GM21360 (cell line): ENCODE measurements around the gene PSAT1.

Source experiments
- ATAC-seq: cut with Tn5 transposase; IDR thresholded peaks from one replicate; pipeline ENCODE4 v1.9.1; 2021; ENCODE audit warnings: mild to moderate bottlenecking, moderate library complexity; ENCODE audit not compliant: unreplicated experiment

PSAT1 gene

DNA sequence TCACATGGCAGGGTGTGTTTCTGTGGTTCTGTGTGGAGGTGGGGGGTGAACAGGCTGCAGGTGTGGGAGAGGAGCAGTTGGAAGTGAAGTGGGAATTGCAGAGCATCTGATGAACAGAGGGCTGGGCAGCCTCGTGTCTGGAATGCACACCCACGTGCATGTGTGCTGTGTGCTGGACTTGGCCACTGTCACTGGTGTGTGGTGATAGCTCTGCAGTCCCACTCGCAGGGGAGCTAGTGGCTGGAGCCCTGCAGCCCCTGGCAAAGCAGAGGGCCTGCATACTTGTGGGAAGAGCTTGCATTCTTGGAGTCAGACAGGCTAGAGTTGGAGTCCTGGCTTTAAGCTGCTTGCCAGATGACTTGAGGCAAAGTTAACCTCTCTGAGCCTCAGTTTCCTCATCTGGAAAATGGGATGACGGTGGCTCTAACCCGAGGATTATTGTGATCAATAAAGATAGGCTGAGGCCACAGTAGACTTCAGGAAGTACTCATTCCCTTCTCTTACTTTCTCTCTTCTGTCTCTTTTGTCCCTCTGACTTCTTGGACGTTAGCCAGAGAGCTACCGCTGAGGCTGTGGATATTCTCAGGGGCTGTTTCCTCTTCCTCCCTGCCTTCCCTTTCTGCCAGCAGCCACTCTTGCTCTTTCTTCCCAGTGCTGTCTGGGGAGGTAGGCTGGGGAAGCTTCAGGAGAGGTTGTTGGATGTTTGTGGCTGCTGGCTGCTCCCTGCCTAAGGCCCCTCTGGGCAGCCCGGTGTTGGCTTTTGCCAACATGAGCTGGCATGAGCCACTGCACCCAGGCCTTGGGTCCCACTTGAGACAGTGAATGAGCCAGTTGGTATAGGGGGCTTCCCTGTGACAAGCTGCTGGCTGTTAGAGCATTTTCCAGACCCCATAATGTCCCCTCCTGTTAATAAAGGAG, 18.3 kb downstream of the PSAT1 start:
- no peak for ATAC-seq

DNA sequence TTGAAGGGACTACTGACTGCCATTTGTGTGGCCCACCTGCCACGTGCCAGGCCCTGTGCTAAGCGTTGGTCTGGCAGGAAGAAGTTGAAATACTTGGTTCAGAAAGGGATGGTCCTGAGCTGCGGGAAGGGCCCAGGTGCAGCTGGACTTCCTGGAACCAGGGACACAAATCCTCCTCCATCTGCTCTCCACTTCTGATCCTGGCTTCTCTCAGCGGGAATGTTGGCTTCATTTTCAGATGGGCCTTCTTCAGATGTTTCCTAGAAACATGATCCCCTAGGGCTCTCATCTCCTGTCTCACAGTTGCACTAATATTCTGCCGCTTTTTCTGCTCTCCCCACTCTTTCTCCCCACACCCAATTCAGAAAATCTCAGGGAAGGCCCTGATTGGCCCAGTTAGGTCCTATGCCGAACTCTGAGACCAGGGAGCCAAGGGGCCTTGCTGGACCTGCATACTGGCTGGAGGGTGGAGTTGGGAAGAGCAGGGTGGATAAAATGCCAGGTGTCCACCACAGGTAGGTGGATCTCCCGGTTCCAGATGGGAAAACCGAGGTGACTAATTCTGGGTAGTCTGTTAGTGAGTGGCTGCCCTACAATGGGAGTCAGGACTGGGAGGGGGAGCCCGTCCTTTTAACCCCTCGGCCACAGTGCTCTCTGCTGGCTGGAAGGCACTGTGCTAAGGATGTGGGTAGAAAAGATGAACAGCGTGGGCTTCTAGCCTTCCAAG, 19.4 kb downstream of the PSAT1 start:
- ATAC-seq = no peak

DNA sequence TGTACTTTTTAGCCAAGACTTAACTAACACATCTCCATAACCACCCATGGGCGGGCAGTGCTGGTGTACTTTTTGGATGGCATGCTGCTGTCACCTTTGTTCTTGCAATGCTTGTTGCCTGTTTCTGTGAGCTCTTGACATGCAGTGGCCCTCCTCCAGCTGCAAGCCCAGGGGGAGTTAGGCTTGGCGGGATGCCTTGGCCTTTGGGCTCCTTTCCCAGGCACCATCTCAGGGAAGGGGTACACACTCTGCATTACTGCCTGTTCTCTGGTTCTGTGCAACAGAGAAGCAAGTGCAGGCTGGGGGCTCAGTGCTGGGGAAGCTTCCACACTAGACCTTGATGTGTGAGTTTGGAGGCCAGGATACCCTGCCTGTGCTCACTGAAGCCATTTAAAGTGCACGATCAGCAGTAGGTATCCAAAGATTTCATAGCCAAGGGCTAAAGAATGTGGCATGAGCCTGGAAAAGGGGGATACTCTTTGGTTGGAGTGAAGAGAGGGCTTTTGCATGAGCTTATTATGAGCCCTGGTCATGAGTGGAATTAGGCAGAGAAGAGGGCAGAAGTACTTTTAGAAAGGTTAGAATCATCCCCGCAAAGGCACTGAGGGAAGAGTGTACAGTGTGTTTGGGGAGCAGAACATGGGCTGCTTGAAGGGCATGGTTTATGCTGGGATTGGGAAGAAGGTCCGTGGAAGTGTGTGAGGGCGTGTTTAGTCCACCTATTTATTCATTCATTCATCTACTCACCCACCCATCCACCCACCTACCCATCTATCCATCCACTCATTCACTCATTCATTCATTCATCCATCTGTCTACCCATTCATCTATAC, 22.5 kb downstream of the PSAT1 start:
- ATAC-seq = no peak

DNA sequence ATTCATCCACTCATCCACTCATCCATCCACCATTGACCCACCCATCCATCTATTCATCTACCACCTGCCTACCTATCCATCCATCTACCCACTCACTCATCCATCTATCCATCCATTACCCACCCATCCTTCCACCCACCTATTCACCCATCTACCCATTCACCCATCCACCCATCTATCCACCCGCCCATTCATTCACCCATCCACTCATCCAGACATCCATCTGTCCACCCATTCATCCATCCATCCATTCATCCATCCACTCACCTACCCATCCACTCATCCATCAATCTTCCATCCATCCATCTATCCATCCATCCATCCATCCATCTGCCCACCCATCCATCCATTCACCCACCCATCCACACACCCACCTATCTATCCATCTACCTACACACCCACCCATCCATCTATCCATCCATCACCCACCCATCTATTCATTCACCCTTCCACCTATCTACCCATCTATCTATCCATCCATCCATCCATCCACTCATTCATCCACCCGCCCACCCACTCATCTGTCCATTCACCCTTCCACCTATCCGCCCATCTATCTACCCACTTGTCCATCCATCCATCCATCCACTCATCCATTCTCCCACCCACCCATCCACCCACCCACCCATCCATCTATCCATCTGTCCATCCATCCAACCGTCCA, 23.2 kb downstream of the PSAT1 start:
- ATAC-seq = no peak

DNA sequence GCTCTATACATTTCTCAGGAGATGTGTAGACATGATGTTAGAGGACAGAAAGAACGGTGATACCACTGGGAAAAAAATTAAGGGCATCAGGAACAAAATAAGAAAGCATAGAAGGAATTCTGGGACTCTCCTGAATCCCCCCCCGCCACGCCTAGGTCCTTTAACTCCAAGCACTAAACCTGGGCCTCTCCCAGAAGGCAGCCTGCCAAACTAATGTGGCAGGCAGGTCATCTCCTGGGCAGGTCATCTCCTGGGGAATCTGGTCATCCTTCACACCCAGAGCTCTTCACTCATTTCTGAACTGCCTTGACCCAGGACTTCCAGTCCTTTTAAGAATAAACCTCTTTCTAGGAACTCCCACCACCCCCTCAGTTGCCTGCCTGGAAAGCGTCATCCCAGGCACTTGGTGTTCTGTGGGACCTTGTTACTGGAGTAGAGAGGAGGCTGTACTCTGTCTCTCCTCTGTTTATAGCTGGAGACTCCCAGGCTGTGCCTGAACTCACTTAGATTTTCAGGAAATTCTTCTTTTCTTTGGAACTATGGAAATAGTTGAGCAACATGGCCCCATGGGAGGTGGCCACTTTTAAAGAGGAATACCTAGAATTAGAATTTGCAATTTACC, 24.1 kb downstream of the PSAT1 start:
- ATAC-seq = no peak

DNA sequence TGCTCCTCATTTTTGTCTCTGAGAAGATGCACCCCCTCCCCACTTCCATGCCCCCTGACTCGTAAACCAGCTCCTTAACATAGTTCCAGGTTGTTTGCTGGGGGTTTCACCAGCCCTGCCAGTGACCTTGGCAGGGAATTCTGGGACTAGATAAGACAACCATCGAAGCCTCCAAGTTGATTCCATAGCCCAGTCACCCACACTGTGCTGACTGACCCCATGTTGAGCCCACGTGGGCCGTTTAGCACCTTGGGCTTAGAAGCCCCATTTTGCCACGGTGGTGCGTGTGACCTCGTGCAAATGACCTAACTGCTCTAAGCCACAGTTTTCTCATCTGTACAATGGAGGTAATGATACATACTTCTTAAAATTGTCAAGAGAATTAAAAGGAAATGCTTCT, 24.6 kb downstream of the PSAT1 start:
- no peak for ATAC-seq

DNA sequence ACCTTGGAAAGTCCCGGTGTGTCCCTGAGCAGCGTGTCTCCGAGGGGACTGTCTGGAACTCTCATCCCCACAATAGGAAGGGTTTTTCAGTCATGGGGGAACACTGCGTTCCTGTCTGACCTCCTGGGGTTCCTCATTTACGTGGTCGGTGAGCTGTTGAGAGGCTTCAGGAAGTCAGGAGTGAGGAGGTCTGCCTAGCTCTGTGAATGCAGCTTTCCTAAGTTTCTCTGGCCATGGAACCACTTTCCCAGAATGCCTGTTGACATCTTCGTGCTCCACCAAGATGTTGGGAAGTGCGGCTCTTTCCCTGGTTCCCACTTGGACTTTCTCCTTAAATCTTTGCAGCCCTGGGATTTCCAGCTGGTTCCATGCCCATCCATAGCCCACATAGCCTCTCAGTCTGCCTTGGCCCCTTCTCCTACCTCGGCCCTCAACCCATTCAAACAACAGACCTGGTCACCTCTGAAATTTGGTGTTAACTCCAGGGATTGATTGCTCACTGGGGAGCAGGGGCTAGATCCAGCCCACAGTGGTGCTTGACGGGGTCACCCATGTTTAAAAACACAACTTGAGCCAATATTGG, 27.2 kb downstream of the PSAT1 start:
- no peak for ATAC-seq

DNA sequence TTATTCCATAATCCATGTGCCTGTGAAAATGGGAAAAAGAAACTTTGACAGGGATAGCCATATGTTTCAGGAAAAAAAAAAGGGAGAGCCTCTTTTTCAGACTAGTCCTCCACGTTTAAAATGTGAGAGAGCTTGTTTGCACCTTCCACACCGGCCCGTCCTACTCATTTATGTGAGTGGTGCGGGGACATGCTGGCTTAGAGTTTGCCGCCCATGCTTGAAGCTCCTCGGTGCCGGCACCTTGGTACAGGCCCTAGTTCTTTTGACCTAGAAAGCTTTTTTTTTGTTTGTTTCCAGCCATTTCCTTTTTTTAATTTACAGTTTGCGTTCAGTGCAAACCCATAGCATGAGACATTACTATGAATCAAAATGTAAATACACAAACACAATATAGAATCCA, 27.8 kb downstream of the PSAT1 start:
- ATAC-seq = no peak

DNA sequence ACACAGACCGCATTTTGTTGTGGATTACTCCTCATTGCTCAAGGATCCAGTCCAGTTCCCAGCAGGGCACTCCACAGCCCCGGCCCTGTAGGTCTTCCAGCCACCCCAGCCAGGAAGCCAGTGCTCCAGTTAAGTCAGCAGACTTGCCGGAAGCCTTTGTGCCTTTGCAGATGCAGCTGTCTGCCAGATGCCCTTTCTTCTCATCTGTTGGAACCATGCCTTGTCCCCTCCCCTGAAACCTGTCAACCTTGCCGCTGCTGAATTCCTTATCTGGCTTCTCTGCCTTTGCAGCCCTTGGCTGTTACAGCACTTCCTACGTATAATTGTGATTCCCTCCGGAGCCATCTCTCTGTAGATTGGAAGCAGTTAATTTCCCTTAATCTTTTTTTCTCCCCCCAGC, 28.4 kb downstream of the PSAT1 start:
- no peak for ATAC-seq

DNA sequence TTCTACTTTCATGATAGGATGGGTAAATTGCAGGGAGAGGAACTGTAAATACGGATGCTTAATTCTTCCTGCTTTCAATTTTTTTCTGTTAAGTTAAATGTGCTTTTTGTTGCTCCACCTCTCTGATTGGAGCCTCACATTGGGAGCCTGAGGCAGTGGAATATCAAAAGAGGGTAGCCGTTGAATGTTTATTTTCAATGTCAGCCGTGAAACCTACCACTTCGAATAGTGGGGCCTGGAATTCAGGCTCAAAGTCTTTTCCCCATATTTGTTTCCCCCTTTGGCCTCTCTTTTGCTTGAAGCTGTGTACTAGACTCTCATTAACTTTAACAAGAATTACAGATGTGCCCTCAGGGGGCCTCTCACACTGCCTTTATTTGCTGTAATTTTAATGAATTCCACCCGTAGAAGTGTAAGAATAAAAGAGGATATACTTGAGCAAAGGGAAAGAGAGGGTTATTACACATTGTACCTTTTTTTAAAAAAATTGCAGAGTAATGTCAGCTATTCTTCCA, 29.0 kb downstream of the PSAT1 start:
- no peak for ATAC-seq

DNA sequence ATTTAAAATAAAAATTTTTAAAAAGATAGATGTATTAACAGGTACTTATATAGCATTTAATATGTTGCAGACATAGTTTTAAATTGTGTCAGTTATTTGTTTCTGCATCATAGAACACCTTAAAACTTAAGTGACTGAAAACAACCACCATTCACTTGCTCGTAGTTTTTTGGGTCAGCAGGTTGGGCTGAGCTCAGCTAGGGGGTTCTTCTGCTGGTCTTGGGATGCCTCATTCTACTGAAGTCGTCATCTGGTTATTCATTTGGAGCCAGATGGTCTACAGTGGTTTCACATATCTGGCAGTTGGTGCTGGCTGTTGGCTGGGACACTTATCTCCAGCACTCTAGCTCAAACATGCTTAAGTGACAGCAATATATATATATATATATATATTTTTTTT, 29.6 kb downstream of the PSAT1 start:
- ATAC-seq = no peak

DNA sequence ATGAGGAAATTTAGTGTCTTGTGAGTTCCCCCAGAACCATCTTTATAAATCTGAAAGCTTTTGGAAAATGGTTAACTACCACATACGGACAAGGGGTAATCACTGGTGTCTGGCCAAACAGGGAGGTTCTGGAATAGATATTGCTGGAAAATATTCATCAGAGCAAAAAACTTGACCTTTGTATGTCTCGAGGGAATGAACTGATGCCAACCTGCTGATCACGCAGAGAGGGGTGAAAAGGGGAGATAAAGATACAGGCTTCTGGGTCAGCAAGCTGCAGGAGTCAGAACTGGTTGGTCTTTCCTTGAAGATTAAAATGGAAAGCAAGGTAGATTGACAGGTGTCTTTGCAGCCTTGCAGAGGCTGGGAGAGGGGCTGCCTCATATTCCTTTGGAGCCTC, 35.5 kb downstream of the PSAT1 start:
- ATAC-seq = no peak

DNA sequence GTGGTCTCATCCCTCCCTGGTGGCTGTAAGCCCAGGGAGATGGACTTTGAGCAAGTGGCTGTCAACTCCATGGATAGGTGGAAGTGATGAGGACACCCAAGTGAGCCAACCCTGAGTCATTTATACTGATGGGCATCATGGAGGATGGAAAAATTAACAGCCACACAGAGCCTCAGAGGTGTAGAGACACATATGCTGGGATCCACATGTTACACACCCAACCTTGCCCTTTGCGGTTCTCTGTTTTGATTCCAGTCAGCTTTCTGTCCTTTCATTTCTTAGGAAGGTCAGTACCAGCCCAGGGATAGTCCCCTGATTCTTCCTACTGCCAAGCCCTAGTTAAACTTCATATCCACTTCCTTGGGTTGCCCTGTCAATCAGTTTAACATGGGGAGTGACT, 51.9 kb downstream of the PSAT1 start:
- ATAC-seq = no peak

DNA sequence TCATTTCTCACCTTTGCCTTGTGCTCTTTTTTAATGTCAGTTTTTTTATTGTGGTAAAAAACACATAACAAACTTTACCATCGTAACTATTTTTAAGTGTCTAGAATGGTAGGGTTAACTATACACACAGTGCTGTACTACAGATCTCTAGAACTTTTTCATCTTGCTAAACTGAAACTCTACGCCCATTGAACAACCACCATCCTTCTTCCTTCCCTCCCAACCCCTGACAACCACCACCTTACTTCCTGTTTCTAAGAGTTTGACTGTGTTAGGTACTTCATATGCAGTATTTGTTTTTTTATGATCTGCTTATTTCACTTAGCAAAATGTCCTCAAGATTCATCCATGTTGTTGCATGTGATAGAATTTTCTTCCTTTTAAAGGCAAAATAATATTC, 54.9 kb downstream of the PSAT1 start:
- ATAC-seq = no peak

DNA sequence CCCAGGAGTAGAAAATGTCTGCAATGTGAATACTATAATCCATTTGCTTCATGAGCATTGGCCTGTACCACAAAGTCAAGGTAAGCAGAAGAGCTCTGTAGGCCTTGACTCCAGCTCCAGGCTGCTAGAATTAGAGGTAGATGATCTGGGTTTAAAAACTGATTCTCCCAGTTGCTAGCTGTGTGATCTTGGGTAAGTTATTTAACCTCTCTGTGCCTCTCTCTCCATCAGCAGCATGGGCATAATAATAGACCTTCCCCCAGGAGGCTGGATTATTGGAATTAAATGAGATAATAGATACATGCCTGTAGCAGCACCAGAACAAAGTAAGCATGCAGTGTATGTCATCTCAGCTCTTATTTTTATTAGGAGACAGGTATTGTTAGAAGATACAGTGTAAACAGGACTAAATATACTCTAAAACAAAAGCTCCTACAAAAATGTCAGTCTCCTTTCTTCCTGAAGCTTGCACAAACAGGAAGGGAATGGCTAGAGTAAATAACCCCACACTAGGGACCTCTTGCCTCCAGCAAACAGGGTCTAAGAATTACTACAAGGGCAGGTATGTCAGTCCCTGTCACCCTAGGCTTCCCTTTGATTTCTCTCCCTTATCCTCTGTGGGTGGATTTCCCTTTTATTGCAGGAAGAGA, 57.5 kb downstream of the PSAT1 start:
- no peak for ATAC-seq

DNA sequence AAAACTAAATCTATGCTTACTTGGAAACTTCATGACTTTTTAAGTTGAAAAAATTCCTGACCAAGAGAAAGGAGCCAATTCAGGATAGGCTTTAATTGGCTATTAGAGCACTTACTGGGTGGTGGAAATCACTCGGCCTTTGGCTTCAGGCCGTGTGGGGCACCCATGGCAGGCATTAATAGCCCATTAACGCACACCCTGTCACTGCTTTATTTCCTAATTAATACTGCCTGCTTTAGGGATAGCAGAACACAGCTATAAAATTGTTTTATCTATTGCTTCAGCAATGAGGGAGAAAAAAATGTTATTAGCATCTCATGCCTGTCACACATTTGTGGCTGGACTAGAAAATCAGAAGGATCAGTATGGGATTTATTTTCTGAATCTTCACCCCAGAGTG, 58.1 kb downstream of the PSAT1 start:
- ATAC-seq = no peak

DNA sequence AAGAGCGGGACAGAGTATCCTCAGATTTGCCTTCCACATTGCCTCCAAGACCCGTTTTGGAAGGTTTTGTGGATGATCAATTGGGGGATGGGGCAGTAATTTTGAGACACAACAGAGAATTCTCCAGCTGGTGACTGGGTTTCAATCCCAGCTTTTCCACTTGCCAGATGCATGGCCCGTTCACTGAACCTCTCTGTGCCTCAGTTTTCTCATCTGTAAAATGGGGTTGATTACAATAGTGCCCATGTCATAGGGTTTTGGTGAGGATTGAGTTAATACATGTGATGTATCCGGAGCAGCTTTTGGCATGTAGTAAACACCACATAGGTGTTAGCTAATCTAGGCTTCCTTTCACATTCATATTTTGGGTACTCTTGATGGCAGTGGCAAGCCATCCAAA, 59.7 kb downstream of the PSAT1 start:
- no peak for ATAC-seq

DNA sequence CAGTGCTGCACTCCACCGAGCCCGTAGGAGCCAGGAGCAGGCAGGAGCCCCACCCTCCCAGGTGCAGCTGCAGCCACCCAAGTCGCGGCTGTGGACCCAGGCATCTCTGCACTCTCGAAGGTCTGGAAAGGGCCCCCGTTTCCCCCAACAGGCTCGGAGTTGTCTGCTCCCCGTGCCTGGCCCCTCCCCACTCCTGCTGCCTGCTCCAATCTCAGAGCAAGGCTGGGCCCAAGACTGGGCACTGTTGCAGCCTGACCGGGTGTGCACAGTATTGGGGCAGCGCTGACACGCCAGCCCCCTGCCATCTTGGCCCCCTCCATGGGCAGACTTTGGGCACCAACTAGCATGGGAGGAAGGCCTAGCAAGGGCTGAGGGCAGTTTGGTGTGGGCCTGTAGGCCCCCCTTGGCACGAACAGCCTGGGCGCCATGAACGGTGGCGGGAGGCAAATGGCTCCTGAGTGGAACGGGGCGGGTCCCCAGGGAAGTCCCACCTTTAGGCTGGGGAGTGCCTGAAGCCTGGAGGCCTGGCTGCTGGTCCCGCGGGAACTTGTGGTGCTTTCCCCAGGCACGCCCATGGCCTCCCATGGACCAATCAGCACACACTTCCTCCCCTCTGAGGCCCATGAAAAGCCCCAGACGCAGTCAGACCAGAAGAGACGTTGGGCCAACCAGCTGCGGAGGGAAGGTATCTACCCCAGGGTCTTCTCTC, 60.4 kb downstream of the PSAT1 start:
- peak; percentile 98 for ATAC-seq
